Measurements from ENCODE around the gene RSBN1.

RSBN1 gene

GRCh38 chr1:113812661-113813135 is 422 bp upstream of the RSBN1 start:
- DNase-seq (ENCODE audit: low read depth in 2 of 2) = no peak

GRCh38 chr1:113811156-113811887 is 954 bp downstream of the RSBN1 start:
- no peak for DNase-seq (ENCODE audit: low read depth in 2 of 2)

- no peak for DNase-seq (ENCODE audit: low read depth in 2 of 2)
Observed at GRCh38 chr1:113809670-113810602, 2.3 kb downstream of the RSBN1 start.

GRCh38 chr1:113808450-113809195 is 3.7 kb downstream of the RSBN1 start:
- DNase-seq (ENCODE audit: low read depth in 2 of 2) = no peak

DNA sequence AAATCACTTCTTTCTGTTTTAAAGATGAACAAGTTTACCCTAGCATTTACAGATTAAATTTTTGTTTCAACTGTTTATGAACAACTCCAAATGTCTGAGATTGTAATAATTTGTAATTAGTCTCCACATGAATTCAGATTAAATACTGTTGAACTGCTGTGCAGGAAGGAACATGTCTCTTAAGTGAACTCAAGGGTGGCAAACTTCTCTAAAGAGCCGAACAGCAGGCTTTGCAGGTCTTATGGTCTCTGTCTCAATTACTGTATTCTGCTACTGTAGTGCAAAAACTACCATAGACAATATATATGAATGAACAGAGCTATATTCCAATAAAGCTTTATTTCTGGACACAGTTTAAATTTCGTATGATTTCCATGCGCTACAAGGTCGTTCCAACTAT is 6.6 kb downstream of the RSBN1 start:
- no peak for DNase-seq (ENCODE audit: low read depth in 2 of 2)

GRCh38 chr1:113805256-113805531 is 7.1 kb downstream of the RSBN1 start:
- no peak for DNase-seq (ENCODE audit: low read depth in 2 of 2)

DNA sequence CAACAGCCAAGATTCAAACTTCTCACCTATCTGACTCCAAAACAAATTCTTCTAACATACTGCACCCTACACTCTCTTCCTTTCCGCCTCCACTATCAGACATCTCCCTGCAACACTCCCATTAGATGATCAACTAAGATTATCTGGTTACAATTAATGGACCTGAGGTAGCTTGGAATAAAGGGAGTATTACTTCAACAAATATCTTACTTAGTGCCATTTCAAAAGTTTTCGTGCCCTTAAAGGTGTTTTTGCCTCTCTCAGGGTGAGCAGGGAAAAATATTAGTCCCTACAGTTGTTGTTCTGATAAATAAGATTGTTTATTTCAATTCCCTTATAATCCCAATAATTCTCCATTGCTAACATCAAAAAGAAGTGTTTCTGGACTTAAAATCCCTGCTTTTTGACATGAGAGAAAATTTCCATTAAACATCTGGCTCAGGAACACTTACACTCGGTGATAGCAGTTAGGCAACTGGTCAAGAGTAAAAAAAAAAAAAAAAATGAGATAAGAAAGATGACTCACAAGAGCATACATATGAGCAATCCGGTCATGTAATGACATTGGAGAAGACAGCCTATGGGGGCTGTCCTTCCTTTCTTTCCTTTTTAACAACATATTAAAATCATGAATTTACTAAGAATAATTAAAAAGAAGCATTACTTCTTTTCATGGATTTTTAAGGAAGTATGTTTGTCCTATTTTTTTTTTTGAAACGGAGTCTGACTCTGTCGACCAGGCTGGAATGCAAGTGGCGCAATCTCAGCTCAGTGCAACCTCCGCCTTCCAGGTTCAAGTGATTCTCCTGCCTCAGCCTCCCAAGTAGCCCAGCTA is 7.6 kb downstream of the RSBN1 start:
- no peak for DNase-seq (ENCODE audit: low read depth in 2 of 2)

DNA sequence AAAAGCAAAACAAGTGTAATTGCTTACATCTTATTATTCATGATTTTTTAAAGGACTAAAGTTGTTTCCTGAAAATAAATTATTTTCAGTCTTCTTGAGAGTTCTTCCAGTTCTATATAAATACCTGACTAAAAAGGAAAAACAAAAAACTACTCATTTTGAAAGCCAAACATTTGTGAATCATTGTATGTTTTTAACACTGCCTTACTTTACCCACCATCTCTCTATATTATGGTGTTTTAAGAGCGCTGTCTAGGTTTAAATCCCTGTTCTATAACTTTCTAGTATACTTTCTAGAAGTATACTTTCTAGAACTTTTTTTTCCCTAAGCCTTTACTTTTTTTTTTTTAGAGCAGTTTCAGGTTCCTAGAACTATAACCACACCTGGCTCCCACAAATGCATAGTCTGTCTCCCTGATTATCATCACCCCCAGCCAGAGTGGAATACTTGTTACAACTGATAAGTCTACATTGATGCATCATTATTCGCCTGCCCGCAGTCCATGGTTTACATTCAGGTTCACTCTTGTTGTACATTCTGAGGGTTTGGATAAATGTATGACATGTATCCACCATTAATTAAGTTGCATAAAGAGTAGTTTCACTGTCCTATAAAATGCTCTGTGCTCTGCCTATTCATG is 9.8 kb downstream of the RSBN1 start:
- DNase-seq (ENCODE audit: low read depth in 2 of 2) = no peak

- no peak for DNase-seq (ENCODE audit: low read depth in 2 of 2)
Observed at GRCh38 chr1:113800487-113800886, 11.8 kb downstream of the RSBN1 start.

- no peak for DNase-seq (ENCODE audit: low read depth in 2 of 2)
Observed at GRCh38 chr1:113797472-113797871, 14.8 kb downstream of the RSBN1 start.

- DNase-seq (ENCODE audit: low read depth in 2 of 2) = no peak
Observed at GRCh38 chr1:113793878-113794834, 18.1 kb downstream of the RSBN1 start.

- DNase-seq (ENCODE audit: low read depth in 2 of 2) = no peak
Observed at GRCh38 chr1:113792986-113793385, 19.3 kb downstream of the RSBN1 start.

DNA sequence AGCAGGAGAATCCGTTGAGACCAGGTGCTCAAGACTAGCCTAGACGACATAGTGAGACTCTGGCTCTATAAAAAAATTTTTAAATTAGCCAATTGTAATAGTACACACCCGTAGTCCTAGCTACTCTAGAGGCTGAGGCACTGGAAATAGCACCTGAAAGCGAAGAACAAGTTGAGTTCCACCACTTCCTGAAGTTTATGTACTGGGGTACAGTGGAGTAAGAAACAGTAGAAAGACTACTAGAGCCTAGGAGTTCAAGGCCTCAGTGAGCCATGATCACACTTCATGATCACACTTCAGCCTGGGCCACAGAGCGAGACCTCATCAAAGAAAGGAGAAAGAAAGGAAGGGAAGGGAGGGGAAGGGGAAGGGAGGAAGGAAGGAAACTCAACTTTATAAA is 19.8 kb downstream of the RSBN1 start:
- DNase-seq (ENCODE audit: low read depth in 2 of 2) = no peak

GRCh38 chr1:113788802-113789201 is 23.5 kb downstream of the RSBN1 start:
- no peak for DNase-seq (ENCODE audit: low read depth in 2 of 2)

DNA sequence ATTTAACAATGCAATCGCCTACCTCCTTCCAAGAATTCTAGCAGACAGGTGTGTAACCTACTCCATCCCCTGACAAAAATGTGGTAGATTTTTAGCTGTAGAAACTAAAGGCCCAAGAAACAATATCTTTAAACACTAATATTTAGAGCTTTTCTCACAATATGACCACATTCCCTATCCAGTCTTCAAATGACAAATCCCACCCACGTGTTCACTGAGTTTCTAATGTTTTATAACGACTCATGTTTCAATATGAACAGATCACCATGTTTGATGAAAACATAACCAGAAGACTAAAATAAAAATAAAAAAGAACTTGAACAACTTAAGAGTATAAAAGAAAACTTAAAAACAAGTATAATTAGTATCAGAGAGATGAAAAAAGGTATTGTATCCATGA is 24.6 kb downstream of the RSBN1 start:
- DNase-seq (ENCODE audit: low read depth in 2 of 2) = no peak

DNA sequence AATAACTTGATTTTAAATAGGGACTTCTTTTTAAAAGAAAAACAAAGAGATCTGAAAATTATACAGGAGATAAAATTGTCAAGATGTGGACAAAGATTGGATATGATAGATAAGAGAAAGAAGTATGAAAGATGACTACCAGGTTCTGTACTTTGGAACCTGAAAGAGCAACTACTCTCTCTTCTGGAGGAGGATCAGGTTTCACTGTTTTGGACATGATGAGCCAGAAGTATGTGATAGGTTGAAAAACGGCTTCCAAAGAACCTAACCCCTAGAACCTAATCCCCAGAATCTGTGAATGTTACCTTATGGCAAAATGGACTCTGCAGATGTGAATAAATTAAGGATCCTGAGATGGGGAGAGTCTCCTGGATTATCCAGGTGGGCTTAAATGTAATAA is 26.2 kb downstream of the RSBN1 start:
- no peak for DNase-seq (ENCODE audit: low read depth in 2 of 2)

- no peak for DNase-seq (ENCODE audit: low read depth in 2 of 2)
Observed at GRCh38 chr1:113784104-113784779, 28.0 kb downstream of the RSBN1 start.

- DNase-seq (ENCODE audit: low read depth in 2 of 2) = no peak
Observed at GRCh38 chr1:113783254-113784103, 28.8 kb downstream of the RSBN1 start.

Measured in stimulated activated CD8-positive, alpha-beta memory T cell treated with anti-CD3 and anti-CD28 coated beads, Interleukin-2, amount 100 ng/mL, for 48 hours (primary cell).